Pulmonary artery endothelial cell (primary cell): Measurements from ENCODE around the gene GARS1. TPM values are rescaled to one million over a fixed set of nuclear protein-coding genes. Genes with fewer than 3 reads are reported as not detected.
"Not testable (repeated sequence)": the region's sequence is repeated elsewhere in the genome, so short reads cannot be mapped to it uniquely, and the experiment has no call there.

Source experiments
- DNase-seq: peaks from one replicate; pipeline ENCODE4 v3.0.0-alpha.2; 2011; ENCODE audit warnings: low read depth, low spot score
- total RNA-seq: library from RNA; depleted of rRNA; stranded (reverse); fragments of >200 nt; gene quantifications from 2 replicates; pipeline ENCODE4 v1.2.3, GENCODE V29; 2014

GARS1 gene, protein sequence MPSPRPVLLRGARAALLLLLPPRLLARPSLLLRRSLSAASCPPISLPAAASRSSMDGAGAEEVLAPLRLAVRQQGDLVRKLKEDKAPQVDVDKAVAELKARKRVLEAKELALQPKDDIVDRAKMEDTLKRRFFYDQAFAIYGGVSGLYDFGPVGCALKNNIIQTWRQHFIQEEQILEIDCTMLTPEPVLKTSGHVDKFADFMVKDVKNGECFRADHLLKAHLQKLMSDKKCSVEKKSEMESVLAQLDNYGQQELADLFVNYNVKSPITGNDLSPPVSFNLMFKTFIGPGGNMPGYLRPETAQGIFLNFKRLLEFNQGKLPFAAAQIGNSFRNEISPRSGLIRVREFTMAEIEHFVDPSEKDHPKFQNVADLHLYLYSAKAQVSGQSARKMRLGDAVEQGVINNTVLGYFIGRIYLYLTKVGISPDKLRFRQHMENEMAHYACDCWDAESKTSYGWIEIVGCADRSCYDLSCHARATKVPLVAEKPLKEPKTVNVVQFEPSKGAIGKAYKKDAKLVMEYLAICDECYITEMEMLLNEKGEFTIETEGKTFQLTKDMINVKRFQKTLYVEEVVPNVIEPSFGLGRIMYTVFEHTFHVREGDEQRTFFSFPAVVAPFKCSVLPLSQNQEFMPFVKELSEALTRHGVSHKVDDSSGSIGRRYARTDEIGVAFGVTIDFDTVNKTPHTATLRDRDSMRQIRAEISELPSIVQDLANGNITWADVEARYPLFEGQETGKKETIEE
- total RNA-seq, result 120 and 159 TPM in 2 replicates

DNA sequence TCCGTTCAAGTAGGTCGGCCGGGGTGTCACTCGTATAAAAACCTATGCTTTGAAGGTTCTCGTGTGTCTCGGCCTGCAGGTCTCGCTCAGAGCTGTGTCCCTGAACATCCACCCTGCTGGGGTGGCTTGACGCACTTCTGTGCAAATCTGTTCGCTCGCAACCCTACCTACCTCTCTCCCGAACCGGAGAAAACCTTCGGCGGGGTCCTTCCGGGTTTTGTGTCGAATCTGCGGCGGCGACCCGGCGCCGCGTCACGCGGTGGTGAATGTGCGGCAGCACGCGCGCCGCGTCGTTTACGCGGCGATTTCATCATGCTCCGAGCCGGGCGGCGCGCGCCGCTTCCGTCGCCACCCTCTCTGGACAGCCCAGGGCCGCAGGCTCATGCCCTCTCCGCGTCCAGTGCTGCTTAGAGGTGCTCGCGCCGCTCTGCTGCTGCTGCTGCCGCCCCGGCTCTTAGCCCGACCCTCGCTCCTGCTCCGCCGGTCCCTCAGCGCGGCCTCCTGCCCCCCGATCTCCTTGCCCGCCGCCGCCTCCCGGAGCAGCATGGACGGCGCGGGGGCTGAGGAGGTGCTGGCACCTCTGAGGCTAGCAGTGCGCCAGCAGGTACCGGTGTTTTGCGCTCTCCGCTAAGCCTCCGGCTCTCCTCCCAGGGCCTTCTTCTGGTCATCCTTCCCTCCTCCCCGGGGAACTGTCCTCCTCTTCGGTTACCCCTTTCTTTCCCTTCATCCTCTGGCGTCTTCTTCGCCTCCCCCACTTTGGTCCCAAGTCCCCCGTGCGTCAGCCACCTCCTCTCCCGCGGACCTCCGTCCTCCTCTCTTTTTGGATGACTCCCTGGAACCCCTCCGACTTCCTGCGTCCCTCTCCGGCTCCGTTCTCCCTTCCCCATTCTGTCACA lies at the start of gene GARS1:
Gene GARS1 (plus strand): TSS at position 339 of the 896 bp plus-strand sequence. CDS start 44 bp downstream, at position 383.
- DNase-seq, result peak; percentile 68

DNA sequence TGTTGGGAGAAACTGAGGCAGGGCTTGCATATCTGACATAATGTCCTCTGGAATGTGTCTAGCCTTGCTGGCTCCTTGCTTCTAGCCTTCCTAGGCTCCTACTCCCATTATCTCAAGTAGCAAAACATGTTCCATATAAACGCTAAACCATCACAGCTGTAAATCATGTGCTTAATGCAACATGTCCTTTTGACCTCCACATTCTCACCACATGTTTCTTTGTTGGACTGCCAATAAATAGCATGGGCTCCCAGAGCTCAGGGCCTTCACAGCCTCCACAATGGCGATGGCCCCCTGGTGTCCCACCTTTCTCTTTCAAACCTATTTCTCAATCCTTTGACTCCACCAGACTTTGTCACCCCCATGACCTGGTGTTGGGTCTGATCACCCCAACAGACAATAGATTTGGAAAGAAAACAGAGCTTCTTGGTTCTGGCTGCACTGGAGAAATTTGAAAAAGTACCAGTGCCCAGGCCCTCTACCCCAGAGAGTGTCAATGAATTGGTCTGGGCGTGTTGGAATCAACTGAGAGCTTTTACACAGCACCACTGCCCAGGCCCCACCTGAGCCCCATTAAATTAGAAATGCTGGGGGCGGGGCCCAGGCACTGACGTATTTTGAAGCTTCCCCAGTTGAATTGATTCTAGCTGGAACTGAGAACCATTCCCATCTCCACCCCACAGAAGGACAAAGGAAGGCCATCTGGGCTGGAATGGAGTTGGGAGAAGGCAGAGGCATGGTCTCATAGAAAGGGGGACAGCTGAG lies 48.7 kb upstream of the GARS1 start:
- DNase-seq, result no peak

DNA sequence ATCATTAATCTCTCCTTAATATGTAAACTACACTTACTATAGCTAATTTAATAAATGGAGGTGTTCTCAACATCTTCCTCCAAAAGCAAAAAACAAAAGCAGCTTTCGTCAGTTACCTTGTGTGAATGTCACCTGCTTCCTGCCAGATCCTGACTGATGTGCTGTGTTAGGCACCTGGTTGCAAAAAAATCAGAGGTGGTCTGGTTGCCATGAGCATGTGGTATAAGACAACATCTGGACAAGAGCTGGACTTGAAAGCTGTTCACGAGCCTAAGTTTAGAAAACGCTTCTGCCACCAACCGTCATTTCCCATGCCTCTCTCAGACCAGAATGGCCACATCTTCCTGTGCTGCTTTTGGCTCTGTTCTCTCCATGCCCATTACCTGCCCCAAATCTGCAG lies 48.1 kb upstream of the GARS1 start:
- DNase-seq, result no peak

DNA sequence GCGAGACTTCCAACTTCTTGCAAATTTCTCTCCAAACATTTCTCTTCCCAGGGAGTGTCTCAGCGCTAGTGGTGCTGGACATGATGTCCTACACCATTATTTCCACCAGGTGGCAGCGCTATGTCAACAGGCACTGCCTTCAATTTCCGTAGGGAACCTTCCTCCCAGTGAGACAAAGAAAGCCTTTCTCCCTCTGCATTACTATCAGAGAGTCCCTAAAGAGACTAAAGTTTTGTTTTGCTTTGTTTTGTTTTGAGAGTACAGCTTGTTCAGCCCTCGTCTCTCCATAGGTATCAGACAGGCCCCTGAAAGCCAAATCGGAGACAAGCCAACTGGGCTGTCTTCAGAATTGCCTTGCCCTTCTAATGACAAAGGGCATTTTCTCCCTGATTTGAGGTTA lies 45.8 kb upstream of the GARS1 start:
- no peak for DNase-seq

DNA sequence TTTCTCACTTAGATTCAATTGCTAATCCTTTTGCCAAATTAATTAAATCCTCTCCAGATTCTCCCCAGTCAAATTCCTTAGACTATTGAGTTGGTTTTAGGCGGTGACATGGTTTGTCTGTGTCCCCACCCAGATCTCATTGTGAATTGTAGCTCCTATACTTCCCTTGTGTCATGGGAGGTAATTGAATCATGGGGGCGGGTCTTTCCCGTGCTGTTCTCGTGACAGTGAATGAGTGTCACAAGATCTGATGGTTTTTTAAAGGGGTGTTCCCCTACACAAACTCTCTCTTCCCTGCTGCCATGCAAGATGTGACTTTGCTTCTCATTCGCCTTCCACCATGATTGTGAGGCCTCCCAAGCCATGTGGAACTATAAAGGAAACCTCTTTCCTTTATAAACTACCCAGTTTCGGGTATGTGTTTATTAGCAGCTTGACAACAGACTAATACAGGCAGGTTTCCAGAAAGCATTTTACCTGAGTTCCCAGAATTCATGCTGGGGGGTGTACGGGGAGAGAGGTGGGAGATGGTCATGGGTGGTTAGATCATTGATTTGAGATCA lies 44.7 kb upstream of the GARS1 start:
- DNase-seq, result no peak

DNA sequence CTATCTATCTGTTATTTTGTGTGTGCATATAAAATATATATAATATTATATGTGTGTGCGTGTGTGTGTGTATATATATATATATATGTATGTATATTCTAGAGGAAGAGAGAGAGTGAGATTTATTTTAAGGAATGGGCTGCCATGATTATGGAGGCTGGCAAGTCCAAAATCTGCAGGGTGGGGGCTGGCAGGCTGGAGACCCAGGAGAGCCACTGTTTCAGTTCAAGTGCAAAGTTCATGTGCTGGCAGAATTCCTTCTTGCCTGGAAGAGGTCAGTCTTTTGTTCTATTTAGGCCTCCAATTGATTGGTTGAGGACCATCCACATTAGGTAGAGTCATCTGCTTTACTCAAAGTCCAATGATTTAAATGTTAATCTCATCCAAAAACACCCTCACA lies 42.3 kb upstream of the GARS1 start:
- DNase-seq, result no peak

DNA sequence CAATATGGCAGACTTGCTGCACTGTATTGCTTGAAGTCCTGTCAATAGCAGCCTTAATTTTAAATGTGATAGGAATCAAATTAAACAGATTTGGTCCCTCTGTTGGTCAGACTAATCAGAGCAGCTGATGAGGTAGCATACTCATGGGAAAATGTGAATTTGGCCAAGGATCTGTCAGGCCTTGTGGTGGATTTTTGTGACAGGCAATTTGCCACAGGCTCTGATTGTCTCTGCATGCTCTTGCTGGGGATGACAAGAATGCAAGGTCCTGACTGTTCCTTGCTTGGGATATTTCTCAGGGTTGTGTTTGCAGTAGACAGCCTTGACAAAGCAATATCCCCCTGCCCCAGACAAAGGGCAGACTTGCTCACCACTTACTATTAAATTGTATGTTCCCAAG lies 41.5 kb upstream of the GARS1 start:
- no peak for DNase-seq

DNA sequence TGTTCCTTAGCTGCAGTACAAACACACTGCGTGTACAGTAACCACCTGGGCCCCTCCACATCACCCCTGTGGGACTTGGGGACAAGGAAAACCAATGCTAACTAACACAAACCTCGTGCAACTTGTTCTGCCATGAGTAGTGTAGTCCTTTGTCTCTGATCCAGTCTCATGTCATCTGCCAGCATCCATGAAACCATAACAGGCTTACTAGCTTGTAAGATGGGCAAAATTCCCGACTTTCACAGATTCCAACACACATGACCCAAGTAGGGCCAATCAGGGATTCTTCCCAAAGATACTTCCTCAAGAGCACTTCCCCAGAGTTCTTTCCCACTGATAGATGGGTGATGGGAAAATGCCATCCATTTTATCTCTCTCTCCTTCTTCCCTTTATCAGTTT lies 41.1 kb upstream of the GARS1 start:
- no peak for DNase-seq

DNA sequence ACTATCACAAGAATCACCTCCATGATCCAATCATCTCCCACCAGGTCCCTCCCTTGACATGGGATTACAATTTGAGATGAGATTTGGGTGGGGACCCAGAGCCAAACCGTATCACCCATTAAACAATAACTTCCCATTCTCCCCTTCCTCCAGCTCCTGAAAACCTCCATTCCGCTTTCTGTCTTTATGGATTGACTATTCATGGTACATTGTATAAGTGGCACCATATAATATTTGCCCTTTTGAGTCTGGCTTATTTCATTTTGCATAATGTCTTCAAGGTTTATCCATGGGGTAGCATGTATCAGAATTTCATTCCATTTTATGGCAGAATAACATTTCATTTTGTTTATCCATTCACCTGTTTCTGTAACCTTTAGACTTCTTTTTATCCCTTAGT lies 39.2 kb upstream of the GARS1 start:
- DNase-seq, result no peak

DNA sequence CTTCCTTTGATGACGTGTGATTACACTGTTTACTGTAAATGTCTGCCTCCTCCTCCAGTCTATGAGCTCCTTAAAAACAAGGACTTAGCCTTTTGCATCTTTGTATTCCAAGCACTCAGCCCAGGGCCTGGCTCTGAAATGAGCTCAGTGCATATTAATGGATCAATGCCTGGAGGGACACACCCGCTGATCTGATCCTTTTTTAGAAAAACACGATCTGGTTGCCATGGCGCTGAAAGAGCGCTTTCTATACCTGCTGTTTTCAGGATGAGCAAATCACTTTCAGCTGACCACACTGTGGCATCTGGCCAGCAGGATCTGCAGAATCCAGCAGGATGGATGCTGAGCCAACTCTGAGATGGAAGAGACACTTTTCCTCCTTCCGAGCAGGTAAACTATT lies 37.8 kb upstream of the GARS1 start:
- DNase-seq, result no peak

DNA sequence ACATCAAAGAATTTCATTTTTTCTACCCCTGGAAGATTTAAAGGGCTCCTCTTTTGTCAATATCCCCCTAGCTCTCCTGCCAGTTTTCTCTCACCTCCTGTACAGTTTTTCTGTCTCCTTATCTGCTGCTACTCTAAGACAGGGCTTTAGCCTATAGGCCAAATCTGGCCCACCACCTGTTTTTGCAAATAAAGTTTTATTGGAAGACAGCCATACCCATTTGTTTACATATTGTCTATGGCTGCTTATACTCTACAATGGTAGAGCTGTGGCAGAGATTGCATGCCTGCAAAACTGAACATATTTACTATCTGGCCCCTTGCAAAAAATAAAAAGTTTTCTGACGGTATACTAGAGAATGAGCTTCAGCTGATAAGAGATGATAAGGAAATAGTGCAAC lies 37.4 kb upstream of the GARS1 start:
- no peak for DNase-seq

DNA sequence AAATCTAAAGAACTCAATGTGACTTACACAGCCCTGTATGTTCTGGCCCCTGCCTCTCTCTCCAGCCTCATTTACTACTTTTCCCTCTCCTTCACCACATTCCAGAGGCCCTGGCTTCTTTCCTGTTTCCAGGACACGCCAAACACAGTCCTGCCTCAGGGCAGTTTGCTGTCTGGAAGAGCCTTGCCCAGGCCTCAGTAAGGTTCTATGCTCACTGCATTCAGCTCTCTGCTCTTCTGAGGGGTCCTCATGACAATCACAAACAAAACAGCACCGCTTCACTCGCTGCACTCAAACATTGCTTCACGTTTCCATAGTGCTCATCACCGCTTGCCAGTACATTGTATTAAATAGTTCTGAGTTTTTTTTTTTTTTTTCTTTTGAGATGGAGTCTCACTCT lies 35.1 kb upstream of the GARS1 start:
- no peak for DNase-seq

DNA sequence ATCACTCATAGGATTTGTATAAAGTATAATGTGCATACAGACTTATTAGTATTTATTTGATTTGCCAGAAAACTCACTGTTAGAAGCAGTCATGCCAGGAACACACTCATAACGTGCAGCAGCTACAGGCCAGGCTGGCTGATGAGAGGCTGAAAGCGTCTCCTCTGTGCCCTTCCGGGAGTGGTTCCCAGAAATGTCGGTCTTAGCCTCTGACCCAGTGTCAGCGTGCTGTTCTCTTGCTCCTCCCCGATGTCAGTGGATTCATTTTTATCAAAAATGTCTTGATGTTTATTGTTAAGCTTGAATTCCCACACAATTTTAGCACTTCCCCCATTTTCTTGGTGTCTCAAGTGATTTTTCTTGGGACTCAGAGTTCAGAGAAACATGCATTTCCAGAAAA lies 33.3 kb upstream of the GARS1 start:
- DNase-seq, result no peak

DNA sequence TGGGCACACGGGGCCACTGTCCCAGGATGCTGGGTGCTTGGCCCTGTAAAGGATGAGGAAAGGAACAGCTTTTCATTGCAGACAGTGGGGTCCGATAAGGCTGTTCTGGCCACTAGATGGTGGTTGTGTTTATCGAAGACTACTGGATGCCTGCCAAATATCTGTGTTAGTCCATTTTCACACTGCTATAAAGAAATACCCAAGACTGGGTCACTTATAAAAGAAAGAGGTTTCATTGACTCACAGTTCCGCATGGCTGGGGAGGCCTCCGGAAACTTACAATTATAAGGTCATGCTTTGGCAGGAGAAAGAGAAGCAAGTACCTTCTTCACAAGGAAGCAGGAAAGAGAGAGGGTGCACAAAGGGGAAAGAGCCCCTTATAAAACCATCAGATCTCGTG lies 32.2 kb upstream of the GARS1 start:
- peak; percentile 75 for DNase-seq

DNA sequence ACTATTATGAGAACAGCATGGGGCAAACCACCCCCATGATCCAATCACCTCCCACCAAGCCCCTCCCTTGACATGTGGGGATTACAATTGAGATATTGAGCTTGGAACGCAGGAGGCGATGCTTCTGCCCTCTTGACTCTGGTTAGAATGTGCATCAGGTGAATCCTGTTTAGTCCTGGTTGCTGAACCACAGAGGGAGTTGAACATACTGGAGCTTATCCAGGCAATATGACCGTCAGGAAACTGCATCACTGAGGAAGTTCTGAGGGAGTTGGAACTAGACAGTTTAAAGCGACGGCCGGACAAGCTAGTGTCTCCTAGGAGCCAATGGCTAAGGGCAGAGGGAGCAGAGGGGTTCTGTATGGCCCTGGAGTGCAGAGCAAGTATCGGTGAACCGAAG lies 31.8 kb upstream of the GARS1 start:
- no peak for DNase-seq

DNA sequence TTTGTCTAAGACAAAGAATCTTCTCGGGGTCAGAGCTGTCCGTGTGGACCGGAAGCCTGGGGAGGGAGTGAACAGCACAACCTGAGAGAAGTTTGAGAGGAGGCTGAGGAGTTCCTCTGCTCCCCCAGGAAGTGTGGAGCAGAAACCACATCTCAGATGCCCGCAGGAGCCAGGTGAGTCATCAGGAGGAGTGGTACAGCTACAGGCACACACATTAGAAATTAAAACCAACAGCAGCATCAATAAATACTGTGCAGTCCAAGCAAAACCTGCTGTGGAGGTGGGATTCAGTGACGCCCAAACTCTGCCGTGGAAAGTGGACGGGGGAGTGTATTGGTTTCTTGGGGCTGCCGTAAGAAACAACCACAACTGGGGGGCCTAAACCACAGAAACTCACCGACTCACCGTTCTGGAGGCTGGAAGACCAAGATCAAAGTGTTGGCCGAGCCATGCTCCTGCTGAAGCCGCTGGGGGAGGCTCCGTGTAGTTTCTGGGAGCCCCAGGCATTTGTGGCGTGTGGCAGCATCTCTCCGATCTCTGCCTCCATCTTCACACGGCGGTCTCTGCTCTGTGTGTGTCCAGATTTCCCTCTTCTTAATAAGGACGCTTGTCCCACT lies 31.2 kb upstream of the GARS1 start:
- no peak for DNase-seq

DNA sequence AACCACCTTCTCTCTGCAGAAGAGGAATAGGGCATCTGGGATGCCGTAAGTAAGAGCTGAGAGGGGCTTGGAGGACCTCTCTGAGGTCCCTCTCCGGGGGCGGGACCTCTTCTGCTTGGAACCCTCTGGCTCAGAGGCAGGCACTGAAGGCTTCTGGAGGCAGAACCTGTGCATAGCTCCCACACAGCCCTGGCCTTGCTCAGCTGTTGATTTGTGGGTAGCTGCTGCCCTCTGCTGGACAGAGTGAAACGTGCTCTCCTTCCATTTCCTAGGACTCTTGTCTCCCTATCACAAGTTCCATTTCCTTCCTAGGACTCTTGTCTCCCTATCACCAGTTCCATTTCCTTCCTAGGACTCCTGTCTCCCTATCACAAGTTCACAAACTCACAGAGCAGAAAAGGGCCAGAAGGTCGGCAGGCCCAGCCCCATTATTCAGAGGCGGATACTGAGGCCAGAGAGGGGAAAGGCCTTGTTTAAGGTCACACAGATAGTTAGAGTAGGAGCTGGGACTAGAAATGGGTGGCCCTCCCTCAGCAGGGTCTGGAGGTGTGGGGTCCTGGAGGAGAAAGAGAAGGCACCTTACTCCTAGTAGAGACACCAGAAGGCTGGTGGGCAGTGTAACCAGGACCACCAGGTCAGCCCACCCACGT lies 30.3 kb upstream of the GARS1 start:
- DNase-seq, result peak; percentile 70

DNA sequence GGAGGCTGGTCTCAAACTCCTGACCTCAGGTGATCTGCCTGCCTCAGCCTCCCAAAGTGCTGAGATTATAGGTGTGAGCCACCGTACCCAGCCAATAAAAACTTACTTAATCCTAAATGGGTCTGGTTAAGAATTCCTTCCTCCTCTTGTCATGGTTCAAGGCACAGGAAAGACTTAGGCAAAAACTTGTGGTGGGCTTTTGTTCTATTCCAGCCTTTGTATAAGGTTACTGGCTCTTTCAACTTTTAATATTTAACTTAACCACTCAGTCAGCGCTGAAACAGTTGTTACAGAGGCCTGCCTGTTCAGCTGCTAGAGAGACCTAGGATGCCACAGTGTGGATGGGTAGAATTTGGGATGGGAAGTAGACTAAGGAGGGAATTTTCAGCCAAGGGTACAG lies 28.1 kb upstream of the GARS1 start:
- no peak for DNase-seq

DNA sequence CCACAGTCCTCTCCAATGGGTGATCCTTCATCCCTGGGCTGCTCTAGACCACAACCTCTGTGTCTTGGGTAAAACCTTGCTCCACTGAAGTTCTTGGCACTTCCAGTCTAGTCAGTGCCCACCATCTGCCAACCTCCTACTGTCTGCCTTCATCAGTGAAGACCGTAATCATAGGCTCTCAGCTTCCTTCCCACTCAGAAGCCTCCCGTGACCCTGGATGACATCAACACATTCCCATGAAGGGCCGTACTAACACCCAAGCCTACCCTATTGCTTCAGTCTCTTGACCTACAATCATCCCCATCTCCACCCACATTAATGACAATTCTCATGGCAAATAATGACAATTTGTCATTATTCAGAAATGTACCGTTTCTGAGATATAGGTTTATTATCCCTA lies 27.6 kb upstream of the GARS1 start:
- no peak for DNase-seq

DNA sequence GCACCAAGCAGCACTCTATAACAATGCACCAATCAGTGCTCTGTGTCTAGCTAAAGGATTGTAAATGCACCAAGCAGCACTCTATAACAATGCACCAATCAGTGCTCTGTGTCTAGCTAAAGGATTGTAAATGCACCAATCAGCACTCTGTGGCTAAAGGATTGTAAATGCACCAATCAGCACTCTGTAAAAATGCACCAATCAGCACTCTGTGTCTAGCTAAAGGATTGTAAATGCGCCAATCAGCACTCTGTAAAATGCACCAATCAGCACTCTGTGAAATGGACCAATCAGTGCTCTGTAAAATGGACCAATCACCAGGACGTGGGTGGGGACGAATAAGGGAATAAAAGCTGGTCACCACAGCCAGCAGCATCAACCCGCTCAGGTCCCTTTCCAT lies 24.4 kb upstream of the GARS1 start:
- not testable (repeated sequence) for DNase-seq
